ENCODE data around the gene SLC13A4. TPM values are rescaled to one million over a fixed set of nuclear protein-coding genes. Genes with fewer than 3 reads are reported as not detected.

The SLC13A4 gene
- total RNA-seq, 1 experiment from 2014 or later, result not detected

DNA sequence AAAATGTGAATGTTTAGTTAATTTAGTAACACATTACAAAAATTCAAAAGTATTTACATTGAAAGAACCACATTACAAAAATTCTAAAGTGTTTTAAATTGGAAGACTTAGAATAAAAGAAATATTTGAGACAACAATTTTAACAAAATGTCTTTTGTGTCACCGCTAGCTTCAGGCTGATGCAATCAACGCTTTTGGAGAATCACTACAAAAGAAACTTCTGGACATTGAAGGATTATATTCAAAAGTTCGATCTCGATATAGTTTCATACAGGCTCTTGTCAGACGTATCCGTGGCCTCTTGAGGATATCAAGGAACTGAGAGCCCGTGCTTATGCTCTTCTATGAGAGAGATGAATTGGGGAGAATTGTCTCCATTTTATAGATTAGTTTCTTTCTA, 79.8 kb downstream of the SLC13A4 start:
- ChIA-PET CTCF (no interaction called here), POLR2A (no interaction called here)
- Histone ChIP-seq H3K27ac (ENCODE audit: low read length) (no peak overlapping the region), H3K36me3 (ENCODE audit: control insufficient read depth, insufficient read depth, low read length) (peaks cover 29% of the 10 kb centered on the region), H3K4me1 (ENCODE audit: control insufficient read depth, insufficient read depth, low read length) (no peaks in the 10 kb centered on the region), H3K9me3 (ENCODE audit: control insufficient read depth, insufficient read depth, low read depth, low read length) (no peaks in the 10 kb centered on the region), H3K4me3 (ENCODE audit: low read depth in 2 of 2, low read length in 2 of 2) (no peak overlapping the region), H3K27me3 (ENCODE audit: control insufficient read depth, insufficient read depth, low read length) (no peaks in the 10 kb centered on the region)
- ATAC-seq, result no peak
- in situ Hi-C loops (cut with HindIII; ENCODE audit: low pct_unique_long_range_greater_than_20kb, low sequenced_read_pairs) (no loop called here), intact Hi-C loops (cut with micrococcal nuclease; ENCODE audit: unreplicated experiment) (loop anchor here (10.0 kb wide), 1 partner anchor 133 kb away; the partner anchor contains the start of gene CNOT4)
- no peak for DNase-seq (ENCODE audit: low read depth, low spot score)
- no TSS peak for BruUV-seq (replicated peaks)
- TF ChIP-seq POLR2AphosphoS5 (IDR thresholded peaks at IDR 0.05; ENCODE audit: low read depth, low read length), result no peak
- no peak for TF ChIP-seq SIN3A (IDR thresholded peaks at IDR 0.05; ENCODE audit: borderline replicate concordance, insufficient read depth, low read depth, low read length)
- no peak for TF ChIP-seq CTCF (IDR thresholded peaks at IDR 0.05)
- TF ChIP-seq TCF7L2 (IDR thresholded peaks at IDR 0.05; ENCODE audit: low read depth, low read length), result no peak
- TF ChIP-seq, protein P1, sequence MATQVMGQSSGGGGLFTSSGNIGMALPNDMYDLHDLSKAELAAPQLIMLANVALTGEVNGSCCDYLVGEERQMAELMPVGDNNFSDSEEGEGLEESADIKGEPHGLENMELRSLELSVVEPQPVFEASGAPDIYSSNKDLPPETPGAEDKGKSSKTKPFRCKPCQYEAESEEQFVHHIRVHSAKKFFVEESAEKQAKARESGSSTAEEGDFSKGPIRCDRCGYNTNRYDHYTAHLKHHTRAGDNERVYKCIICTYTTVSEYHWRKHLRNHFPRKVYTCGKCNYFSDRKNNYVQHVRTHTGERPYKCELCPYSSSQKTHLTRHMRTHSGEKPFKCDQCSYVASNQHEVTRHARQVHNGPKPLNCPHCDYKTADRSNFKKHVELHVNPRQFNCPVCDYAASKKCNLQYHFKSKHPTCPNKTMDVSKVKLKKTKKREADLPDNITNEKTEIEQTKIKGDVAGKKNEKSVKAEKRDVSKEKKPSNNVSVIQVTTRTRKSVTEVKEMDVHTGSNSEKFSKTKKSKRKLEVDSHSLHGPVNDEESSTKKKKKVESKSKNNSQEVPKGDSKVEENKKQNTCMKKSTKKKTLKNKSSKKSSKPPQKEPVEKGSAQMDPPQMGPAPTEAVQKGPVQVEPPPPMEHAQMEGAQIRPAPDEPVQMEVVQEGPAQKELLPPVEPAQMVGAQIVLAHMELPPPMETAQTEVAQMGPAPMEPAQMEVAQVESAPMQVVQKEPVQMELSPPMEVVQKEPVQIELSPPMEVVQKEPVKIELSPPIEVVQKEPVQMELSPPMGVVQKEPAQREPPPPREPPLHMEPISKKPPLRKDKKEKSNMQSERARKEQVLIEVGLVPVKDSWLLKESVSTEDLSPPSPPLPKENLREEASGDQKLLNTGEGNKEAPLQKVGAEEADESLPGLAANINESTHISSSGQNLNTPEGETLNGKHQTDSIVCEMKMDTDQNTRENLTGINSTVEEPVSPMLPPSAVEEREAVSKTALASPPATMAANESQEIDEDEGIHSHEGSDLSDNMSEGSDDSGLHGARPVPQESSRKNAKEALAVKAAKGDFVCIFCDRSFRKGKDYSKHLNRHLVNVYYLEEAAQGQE (IDR thresholded peaks at IDR 0.05; ENCODE audit: insufficient read depth in 1 of 2, low read depth in 2 of 2, low read length in 1 of 2), result no peak

- H3K36me3 ChIP-seq (ENCODE audit: control insufficient read depth, insufficient read depth, low read length), result peaks cover 29% of the 10 kb centered on the region
- BruUV-seq (replicated peaks), result no TSS peak
- in situ Hi-C loops (cut with HindIII; ENCODE audit: low pct_unique_long_range_greater_than_20kb, low sequenced_read_pairs), result no loop called here
- POLR2A ChIA-PET, result no interaction called here
- TF ChIP-seq SIN3A (IDR thresholded peaks at IDR 0.05; ENCODE audit: borderline replicate concordance, insufficient read depth, low read depth, low read length), result no peak
- TF ChIP-seq TCF7L2 (IDR thresholded peaks at IDR 0.05; ENCODE audit: low read depth, low read length), result no peak
- no peak for TF ChIP-seq POLR2AphosphoS5 (IDR thresholded peaks at IDR 0.05; ENCODE audit: low read depth, low read length)
- no peak for TF ChIP-seq CTCF (IDR thresholded peaks at IDR 0.05)
- TF ChIP-seq, protein P1 (IDR thresholded peaks at IDR 0.05; ENCODE audit: insufficient read depth in 1 of 2, low read depth in 2 of 2, low read length in 1 of 2), result no peak
- H3K27me3 ChIP-seq (ENCODE audit: control insufficient read depth, insufficient read depth, low read length), result no peaks in the 10 kb centered on the region
- no peak overlapping the region for H3K4me3 ChIP-seq (ENCODE audit: low read depth in 2 of 2, low read length in 2 of 2)
- no peak overlapping the region for H3K27ac ChIP-seq (ENCODE audit: low read length)
- DNase-seq (ENCODE audit: low read depth, low spot score) (no peak), ATAC-seq (no peak)
- CTCF ChIA-PET, result no interaction called here
- intact Hi-C loops (cut with micrococcal nuclease; ENCODE audit: unreplicated experiment), result loop anchor here (10.0 kb wide), 1 partner anchor 133 kb away; the partner anchor contains the start of gene CNOT4
- no peaks in the 10 kb centered on the region for H3K4me1 ChIP-seq (ENCODE audit: control insufficient read depth, insufficient read depth, low read length)
- H3K9me3 ChIP-seq (ENCODE audit: control insufficient read depth, insufficient read depth, low read depth, low read length), result no peaks in the 10 kb centered on the region
These were observed 80.2 kb downstream of the SLC13A4 start for GRCh38 chr7:135647755-135648154.
